Measurements from ENCODE around the gene PBX1.

DNA sequence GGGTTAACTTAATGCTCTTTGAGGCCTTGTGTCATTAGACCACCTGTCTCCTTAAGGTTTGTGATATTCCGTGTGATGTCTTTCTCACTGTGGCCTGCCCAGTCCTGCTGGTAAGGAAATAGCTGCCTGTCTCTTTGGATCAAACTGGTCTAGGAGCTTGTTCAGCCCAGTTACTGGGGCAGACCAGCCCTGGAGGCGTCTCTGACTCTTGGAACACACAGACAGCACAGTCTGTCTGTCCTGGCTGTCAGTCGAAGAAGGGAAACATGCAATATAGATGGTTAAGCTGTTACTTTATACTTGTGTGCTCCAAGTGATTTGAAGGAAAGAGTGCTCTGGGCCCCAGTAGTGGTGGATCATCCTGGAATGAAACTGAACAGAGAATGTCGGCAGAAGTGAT is 20.4 kb downstream of the PBX1 start:
- TF ChIP-seq, protein P1, sequence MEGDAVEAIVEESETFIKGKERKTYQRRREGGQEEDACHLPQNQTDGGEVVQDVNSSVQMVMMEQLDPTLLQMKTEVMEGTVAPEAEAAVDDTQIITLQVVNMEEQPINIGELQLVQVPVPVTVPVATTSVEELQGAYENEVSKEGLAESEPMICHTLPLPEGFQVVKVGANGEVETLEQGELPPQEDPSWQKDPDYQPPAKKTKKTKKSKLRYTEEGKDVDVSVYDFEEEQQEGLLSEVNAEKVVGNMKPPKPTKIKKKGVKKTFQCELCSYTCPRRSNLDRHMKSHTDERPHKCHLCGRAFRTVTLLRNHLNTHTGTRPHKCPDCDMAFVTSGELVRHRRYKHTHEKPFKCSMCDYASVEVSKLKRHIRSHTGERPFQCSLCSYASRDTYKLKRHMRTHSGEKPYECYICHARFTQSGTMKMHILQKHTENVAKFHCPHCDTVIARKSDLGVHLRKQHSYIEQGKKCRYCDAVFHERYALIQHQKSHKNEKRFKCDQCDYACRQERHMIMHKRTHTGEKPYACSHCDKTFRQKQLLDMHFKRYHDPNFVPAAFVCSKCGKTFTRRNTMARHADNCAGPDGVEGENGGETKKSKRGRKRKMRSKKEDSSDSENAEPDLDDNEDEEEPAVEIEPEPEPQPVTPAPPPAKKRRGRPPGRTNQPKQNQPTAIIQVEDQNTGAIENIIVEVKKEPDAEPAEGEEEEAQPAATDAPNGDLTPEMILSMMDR (IDR thresholded peaks at IDR 0.05), result no peak
- no peak for TF ChIP-seq POLR2A (IDR thresholded peaks at IDR 0.05)

All from breast epithelium (tissue), 3 donors.